GM12892 (cell line): ENCODE measurements around the gene OXCT2.
A peak's percentile ranks its signal among the peaks of the same experiment; 100 is the strongest.
"Not testable (repeated sequence)": the region's sequence is repeated elsewhere in the genome, so short reads cannot be mapped to it uniquely, and the experiment has no call there.

Source experiments
- DNase-seq: peaks from one replicate; pipeline ENCODE4 v3.0.0; 2011; ENCODE audit not compliant: insufficient read length
- FAIRE-seq: peaks from 2 replicates; lab custom pipeline; 2011; peaks lifted over from hg19 to GRCh38; lab: Jason Lieb, UNC
- POLR2A ChIP-seq: IDR thresholded peaks from 2 replicates; pipeline ENCODE4 v1.6.1; 2011; ENCODE audit warnings: low read depth, low read length, control low read depth
- POLR2AphosphoS5 ChIP-seq: IDR thresholded peaks from 2 replicates; pipeline ENCODE4 v1.6.1; 2011; ENCODE audit warnings: low read depth, low read length, control low read depth
- TAF1 ChIP-seq: IDR thresholded peaks from 2 replicates; pipeline ENCODE4 v1.6.1; 2011; ENCODE audit warnings: low read depth, mild to moderate bottlenecking, control low read depth, low read length, borderline replicate concordance

Gene OXCT2

GRCh38 chr1:39779821-39780220, 8.7 kb upstream of the OXCT2 start:
- no peak for TF ChIP-seq POLR2A
- no peak for TF ChIP-seq POLR2AphosphoS5
- no peak for TF ChIP-seq TAF1
- DNase-seq: no peak
- no peak for FAIRE-seq

GRCh38 chr1:39779137-39779536, 8.0 kb upstream of the OXCT2 start:
- FAIRE-seq: no peak
- DNase-seq: no peak

GRCh38 chr1:39778463-39779099, 7.4 kb upstream of the OXCT2 start:
- not testable (repeated sequence) for FAIRE-seq, DNase-seq

More at GRCh38 chr1:39779137-39779536, 8.0 kb upstream of the OXCT2 start:
- no peak for TF ChIP-seq POLR2A
- TF ChIP-seq POLR2AphosphoS5: no peak
- TF ChIP-seq TAF1: no peak

- peak; percentile 73 for FAIRE-seq
- DNase-seq: not testable (repeated sequence)
Observed at GRCh38 chr1:39777896-39778295, 6.7 kb upstream of the OXCT2 start.

- no peak for TF ChIP-seq TAF1
- TF ChIP-seq POLR2A: no peak
- TF ChIP-seq POLR2AphosphoS5: no peak
- DNase-seq (no peak), FAIRE-seq (no peak)
Observed at GRCh38 chr1:39777306-39777705, 6.2 kb upstream of the OXCT2 start.

GRCh38 chr1:39776886-39777285, 5.7 kb upstream of the OXCT2 start:
- TF ChIP-seq POLR2A (no peak), TAF1 (no peak), POLR2AphosphoS5 (no peak)
- FAIRE-seq: no peak

GRCh38 chr1:39776400-39776713, 5.2 kb upstream of the OXCT2 start:
- TF ChIP-seq TAF1 (no peak), POLR2A (0 out of 2 replicates have a peak, but pooled peaks have one; percentile 24), POLR2AphosphoS5 (no peak)
- DNase-seq (peak; percentile 52), FAIRE-seq (peak; percentile 78)

More at GRCh38 chr1:39776886-39777285, 5.7 kb upstream of the OXCT2 start:
- no peak for DNase-seq

- DNase-seq: not testable (repeated sequence)
- FAIRE-seq: peak; percentile 9
Observed at GRCh38 chr1:39775676-39776399, 4.7 kb upstream of the OXCT2 start.

GRCh38 chr1:39775141-39775540, 4.0 kb upstream of the OXCT2 start:
- FAIRE-seq, DNase-seq: not testable (repeated sequence)

- DNase-seq: not testable (repeated sequence)
- peak; percentile 88 for FAIRE-seq
Observed at GRCh38 chr1:39773369-39773979, 2.3 kb upstream of the OXCT2 start.

GRCh38 chr1:39770100-39771021, 787 bp downstream of the OXCT2 start:
- DNase-seq: not testable (repeated sequence)
- peak; percentile 97 for FAIRE-seq

- DNase-seq, FAIRE-seq: not testable (repeated sequence)
Observed at GRCh38 chr1:39769502-39769901, 1.6 kb downstream of the OXCT2 start.

- DNase-seq, FAIRE-seq: not testable (repeated sequence)
Observed at GRCh38 chr1:39766466-39766865, 4.7 kb downstream of the OXCT2 start.

GRCh38 chr1:39764512-39764911, 6.6 kb downstream of the OXCT2 start:
- not testable (repeated sequence) for FAIRE-seq, DNase-seq

- DNase-seq: not testable (repeated sequence)
- FAIRE-seq: peak; percentile 14
Observed at GRCh38 chr1:39763619-39764374, 7.4 kb downstream of the OXCT2 start.
